ENCODE data around the gene PRM1.

The PRM1 gene

GRCh38 chr16:11280616-11281522 lies at the start of gene PRM1:
PRM1 (minus strand) TSS chr16:11281330; CDS start chr16:11281238, 92 bp downstream.
- DNase-seq (ENCODE audit: low read depth in 2 of 2), result no peak

- no peak for DNase-seq (ENCODE audit: low read depth in 2 of 2)
Measured at GRCh38 chr16:11330526-11331237, 49.6 kb upstream of the PRM1 start.

- no peak for DNase-seq (ENCODE audit: low read depth in 2 of 2)
Measured at GRCh38 chr16:11329891-11330290, 48.8 kb upstream of the PRM1 start.

- no peak for DNase-seq (ENCODE audit: low read depth in 2 of 2)
Measured at GRCh38 chr16:11329071-11329491, 48.0 kb upstream of the PRM1 start.

GRCh38 chr16:11328172-11329070 lies 47.3 kb upstream of the PRM1 start:
- DNase-seq (ENCODE audit: low read depth in 2 of 2), result peak in 1 of 2 donors; percentile 28

- no peak for DNase-seq (ENCODE audit: low read depth in 2 of 2)
Measured at GRCh38 chr16:11327277-11328171, 46.4 kb upstream of the PRM1 start.

- no peak for DNase-seq (ENCODE audit: low read depth in 2 of 2)
Measured at GRCh38 chr16:11326737-11327276, 45.7 kb upstream of the PRM1 start.

- no peak for DNase-seq (ENCODE audit: low read depth in 2 of 2)
Measured at GRCh38 chr16:11326084-11326736, 45.1 kb upstream of the PRM1 start.

GRCh38 chr16:11325404-11326083 lies 44.4 kb upstream of the PRM1 start:
- no peak for DNase-seq (ENCODE audit: low read depth in 2 of 2)

GRCh38 chr16:11323551-11324336 lies 42.6 kb upstream of the PRM1 start:
- DNase-seq (ENCODE audit: low read depth in 2 of 2), result no peak

- DNase-seq (ENCODE audit: low read depth in 2 of 2), result no peak
Measured at GRCh38 chr16:11322823-11323222, 41.7 kb upstream of the PRM1 start.

GRCh38 chr16:11321662-11322061 lies 40.5 kb upstream of the PRM1 start:
- no peak for DNase-seq (ENCODE audit: low read depth in 2 of 2)

- no peak for DNase-seq (ENCODE audit: low read depth in 2 of 2)
Measured at GRCh38 chr16:11320170-11320569, 39.0 kb upstream of the PRM1 start.

- no peak for DNase-seq (ENCODE audit: low read depth in 2 of 2)
Measured at GRCh38 chr16:11319529-11320146, 38.5 kb upstream of the PRM1 start.

GRCh38 chr16:11318817-11319216 lies 37.7 kb upstream of the PRM1 start:
- DNase-seq (ENCODE audit: low read depth in 2 of 2), result no peak

GRCh38 chr16:11316331-11317015 lies 35.3 kb upstream of the PRM1 start:
- DNase-seq (ENCODE audit: low read depth in 2 of 2), result no peak

GRCh38 chr16:11315510-11315909 lies 34.4 kb upstream of the PRM1 start:
- no peak for DNase-seq (ENCODE audit: low read depth in 2 of 2)

Measured in activated CD4-positive, alpha-beta T cell treated with anti-CD3 and anti-CD28 coated beads for 24 hours (primary cell).